GM12891 (cell line): Measurements from ENCODE around the gene FLVCR1.

ENCODE experiments used
- DNase-seq: peaks from one replicate; pipeline ENCODE4 v3.0.0; 2011; ENCODE audit warnings: low spot score; ENCODE audit not compliant: insufficient read length
- FAIRE-seq: peaks from 2 replicates; lab custom pipeline; 2011; peaks lifted over from hg19 to GRCh38; lab: Jason Lieb, UNC
- PAX5 ChIP-seq: IDR thresholded peaks from 2 replicates; pipeline ENCODE4 v1.6.1; 2011; ENCODE audit warnings: low read length, moderate library complexity, mild to moderate bottlenecking; ENCODE audit not compliant: insufficient read depth, severe bottlenecking
- POLR2A ChIP-seq: IDR thresholded peaks from 2 replicates; pipeline ENCODE4 v1.6.1; 2011; ENCODE audit warnings: low read depth, low read length, control low read depth
- POLR2AphosphoS5 ChIP-seq: IDR thresholded peaks from 2 replicates; pipeline ENCODE4 v1.6.1; 2011; ENCODE audit warnings: low read depth, low read length, control low read depth
- POU2F2 ChIP-seq: IDR thresholded peaks from 2 replicates; pipeline ENCODE4 v1.6.1; 2011; ENCODE audit warnings: low read depth, mild to moderate bottlenecking, control low read depth, low read length, moderate library complexity
- SPI1 ChIP-seq: IDR thresholded peaks from 2 replicates; pipeline ENCODE4 v1.6.1; 2011; ENCODE audit warnings: low read depth, low read length, control low read depth
- TAF1 ChIP-seq: IDR thresholded peaks from 2 replicates; pipeline ENCODE4 v1.6.1; 2011; ENCODE audit warnings: low read depth, low read length, control low read depth

FLVCR1 gene

DNA sequence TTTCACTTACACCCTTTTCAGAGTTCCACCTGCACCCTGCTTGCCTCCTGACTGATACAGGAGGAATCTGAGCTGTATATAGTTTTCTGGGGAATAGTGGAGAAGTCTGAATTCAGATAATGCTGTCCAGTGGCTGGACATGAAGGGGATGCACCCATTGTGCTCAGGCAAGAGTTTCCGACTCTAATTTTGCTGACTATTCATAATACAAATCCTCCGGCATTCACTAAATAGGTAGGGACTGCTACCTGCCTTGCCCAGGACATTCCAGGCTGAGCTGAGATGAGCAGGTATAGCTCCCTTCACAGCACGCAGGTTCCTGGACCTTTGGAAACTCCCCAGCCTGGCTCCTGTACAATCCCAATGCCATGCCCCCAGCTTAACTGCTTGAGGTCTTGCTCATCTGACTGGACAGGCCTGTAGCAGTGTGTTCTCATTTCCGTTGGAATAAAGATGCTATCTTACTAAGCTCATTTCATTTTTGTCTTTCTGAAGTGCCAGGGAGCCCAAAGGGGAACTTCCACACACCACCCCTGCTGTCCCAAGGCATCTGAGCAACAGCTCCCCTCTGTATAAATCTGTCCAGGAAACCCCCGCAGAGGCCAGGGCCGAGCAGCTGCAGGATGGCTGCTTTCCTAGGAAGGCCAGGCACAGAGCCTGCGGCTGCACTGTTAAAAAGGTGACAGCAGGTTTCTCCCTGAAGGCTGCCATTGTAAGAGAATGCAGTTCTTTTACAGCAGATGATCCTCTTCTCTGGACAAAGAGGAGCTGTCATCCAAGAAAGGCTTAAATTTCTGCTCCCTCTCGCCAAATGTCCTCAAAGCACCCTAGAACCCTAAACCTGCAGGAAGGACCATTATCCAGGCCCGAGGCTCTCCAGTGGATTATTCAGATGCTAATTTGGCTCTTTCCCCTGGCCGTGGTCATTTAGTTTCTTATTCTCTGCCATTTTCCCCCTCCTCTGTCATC lies 70.5 kb downstream of the FLVCR1 start:
- no peak for FAIRE-seq
- no peak for DNase-seq
- no peak for TF ChIP-seq POLR2AphosphoS5
- no peak for TF ChIP-seq POLR2A
- TF ChIP-seq PAX5 = no peak
- no peak for TF ChIP-seq SPI1
- TF ChIP-seq POU2F2 = no peak; the same call in 1 of the 2 replicates
- TF ChIP-seq TAF1 = no peak

DNA sequence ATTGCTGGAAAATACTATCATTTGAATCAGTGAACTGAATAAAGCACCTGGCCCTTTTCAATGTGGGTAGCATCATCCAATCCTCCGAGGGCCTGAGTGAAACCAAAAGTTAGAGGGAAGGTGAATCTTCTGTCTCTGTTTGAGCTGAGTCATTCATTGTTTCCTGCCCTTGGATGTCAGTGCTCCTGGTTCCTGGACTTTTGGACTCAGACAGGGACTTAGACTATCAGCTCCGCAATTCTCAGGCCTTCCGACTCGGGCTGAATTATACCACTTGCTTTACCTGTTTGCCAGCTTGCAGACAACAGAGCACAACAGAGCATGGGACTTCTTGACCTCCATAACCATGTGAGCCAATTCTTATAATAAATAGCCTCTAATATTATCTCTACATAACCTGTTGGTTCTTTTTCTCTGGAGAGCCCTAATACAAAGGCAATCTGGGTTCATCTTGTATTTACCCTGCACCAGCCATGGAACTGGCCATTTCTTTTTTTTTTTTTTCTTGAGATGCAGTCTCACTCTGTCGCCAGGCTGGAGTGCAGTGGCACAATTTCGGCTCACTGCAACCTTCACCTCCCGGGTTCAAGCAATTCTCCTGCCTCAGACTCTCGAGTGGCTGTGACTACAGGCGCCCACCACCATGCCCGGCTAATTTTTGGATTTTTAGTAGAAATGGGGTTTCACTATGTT lies 73.1 kb downstream of the FLVCR1 start:
- no peak for FAIRE-seq
- no peak for DNase-seq

DNA sequence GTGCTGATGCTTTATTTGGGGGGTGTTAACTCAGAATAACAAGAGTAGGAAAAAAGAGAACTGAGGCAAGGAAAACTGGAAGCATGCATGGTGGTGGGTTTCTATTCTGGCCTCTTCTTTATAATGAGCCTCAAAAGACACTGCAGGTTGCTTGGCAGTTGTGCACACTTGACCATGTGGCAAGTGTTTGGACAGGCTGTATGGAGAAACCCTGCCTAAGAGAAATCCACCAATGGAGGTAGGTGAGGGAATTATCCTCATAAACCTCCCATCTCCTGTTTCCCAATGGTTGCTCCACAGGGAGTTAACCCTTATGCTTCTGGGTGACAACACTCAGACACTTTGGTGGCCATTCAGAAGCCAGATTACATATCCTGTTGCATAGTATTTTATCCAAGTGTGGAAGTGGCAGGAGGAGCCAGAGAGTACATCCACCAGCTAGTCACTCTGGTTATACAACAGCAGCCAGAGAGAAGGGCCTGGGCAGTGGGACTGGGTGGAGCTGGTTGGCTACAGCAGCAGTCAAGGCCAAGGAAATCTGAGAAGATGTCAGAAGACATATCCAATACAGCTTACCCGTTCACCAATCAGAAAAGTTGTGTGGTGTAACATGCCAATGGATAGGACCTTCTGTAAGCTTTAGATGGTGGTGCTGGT lies 75.9 kb downstream of the FLVCR1 start:
- no peak for DNase-seq
- FAIRE-seq = no peak
- TF ChIP-seq SPI1 (no peak), TAF1 (no peak), POU2F2 (no peak), PAX5 (no peak)

More for the DNA sequence above, 73.1 kb downstream of the FLVCR1 start:
- TF ChIP-seq POLR2A (no peak), POU2F2 (no peak), TAF1 (no peak), POLR2AphosphoS5 (no peak), PAX5 (no peak)

DNA sequence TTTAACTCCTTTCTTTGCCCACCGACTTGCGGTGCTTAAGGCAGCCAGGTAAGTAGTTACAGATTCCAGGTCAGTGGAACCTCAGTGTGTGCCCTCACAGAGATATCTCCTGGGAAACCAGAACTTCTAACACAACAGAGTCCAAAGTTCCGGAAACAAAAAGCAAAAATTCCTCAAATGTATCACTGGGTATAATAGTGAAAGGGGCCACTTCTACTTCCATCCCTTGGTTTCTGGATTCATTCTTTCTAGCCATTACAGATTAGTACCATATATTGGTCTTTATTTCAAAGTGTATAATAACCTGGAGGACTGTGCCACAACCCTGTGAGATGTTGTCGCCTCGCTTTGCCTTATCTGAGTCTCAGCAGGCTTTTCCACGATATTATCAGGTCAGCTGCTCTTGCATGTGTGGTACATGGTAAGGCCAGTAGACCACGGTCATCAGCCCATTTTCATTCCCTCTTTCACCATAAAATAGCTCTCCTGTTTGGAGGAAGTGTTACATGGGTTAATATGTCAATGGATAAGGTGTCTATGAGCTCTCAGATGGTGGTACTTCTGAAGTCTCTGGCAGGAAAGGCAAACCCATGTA lies 77.4 kb downstream of the FLVCR1 start:
- FAIRE-seq = no peak
- no peak for DNase-seq
- no peak for TF ChIP-seq POLR2A
- TF ChIP-seq SPI1 = no peak
- TF ChIP-seq TAF1 = no peak
- TF ChIP-seq POLR2AphosphoS5 = no peak
- no peak for TF ChIP-seq PAX5
- no peak for TF ChIP-seq POU2F2

DNA sequence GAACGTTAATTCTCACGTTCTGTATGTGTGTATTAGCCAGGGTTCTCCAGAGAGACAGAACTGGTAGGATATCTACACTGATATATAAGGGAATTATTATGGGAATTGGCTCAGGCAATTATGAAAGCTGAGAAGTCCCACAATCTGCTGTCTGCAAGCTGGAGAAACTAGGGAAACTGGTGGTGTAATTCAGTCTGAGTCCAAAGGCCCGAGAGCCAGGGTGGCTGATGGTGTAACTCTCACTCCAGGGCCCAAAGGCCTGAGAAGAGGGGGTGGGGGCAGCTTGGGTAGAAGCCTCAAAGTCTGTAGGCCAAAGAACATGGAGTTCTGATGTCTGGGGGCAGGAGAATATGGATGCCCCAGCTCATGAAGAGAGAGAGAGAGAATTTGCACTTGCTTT lies 79.0 kb downstream of the FLVCR1 start:
- DNase-seq = no peak
- FAIRE-seq = no peak
- TF ChIP-seq PAX5 (no peak), TAF1 (no peak), POLR2AphosphoS5 (no peak), POU2F2 (no peak), SPI1 (no peak), POLR2A (no peak)

DNA sequence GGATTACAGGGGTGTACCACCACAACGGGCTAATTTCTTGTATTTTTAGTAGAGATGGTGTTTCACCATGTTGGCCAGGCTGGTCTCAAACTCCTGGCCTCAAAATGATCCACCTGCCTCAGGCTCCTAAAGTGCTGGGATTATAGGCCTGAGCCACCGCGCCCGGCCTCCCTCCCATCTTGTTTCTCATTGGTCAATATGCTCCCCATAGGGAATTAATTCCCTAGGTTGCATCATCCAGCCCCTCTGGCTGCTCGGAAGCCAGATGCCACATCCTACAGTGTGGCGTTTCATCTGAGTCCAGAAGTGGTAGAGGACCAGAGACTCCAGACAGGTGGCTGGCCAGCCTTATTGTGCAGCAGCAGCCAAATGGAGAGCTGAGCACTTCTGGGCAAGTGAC lies 80.8 kb downstream of the FLVCR1 start:
- no peak for TF ChIP-seq POLR2AphosphoS5
- no peak for TF ChIP-seq TAF1
- TF ChIP-seq PAX5 = no peak
- TF ChIP-seq POLR2A = no peak
- TF ChIP-seq SPI1 = no peak
- no peak for FAIRE-seq
- DNase-seq = no peak

DNA sequence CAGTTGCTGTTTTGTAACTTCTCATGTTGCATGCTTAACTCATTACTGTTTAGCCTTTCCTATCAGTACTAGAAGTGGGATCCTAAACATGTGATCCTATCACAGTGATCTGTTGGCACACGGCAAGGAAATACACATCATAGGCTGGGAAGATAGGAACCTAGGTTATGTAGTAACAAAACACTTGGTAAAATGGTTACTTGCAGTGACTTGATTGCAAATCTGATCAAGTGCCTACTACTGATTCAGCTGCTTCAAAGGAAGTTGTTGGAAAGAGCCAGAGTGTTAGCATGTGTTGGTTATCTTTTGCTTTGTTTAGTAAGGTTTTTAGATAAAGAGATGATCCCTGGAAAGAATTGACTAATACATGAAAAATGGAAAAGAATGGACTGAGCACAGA lies 83.4 kb downstream of the FLVCR1 start:
- TF ChIP-seq POU2F2 (no peak), SPI1 (no peak), POLR2AphosphoS5 (no peak), PAX5 (no peak), TAF1 (no peak), POLR2A (no peak)
- peak; percentile 41 for FAIRE-seq
- DNase-seq = no peak

DNA sequence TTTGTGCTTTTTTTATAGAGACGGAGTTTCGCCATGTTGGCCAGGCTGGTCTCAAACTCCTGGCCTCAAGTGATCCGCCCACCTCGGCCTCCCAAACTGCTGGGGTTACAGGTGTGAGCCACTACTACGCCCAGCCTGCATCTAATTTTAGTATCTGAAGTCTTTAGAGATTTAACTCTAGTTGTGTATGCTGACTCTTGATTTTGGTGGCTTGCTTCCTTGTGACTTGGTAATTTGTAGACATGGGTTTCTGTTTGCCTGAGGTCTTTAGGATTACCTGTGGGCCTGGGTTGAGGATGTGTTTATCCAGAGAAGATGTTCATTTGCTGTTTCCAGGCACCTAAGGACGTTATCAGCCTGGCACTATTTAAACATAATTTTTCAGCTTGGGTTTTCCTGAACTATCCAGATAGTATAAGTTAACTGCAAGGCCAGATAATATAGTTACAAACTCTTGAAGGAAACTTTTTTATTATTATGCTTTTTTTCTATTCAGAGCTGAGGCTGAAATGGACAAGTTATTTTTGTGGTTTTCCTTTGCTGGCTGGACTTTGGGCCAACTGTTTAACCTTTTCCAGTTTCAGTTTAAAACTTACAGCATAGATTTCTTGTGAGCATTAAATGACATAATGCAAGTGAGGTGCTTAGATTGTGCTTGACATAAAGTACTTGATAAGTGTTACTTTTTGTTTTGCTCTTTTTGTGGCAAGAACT lies 84.8 kb downstream of the FLVCR1 start:
- FAIRE-seq = no peak
- TF ChIP-seq POLR2AphosphoS5 (no peak), PAX5 (no peak), POLR2A (no peak), POU2F2 (no peak), SPI1 (no peak), TAF1 (no peak)
- no peak for DNase-seq
